ENCODE results near the gene STX1A. TPM values are rescaled to one million over a fixed set of nuclear protein-coding genes. Genes with fewer than 3 reads are reported as not detected.

STX1A gene
- polyA plus RNA-seq, 1 donor (not counting 4 experiments of a cell fraction or from before 2014, with no cell fraction given) = 22.4 TPM

DNA sequence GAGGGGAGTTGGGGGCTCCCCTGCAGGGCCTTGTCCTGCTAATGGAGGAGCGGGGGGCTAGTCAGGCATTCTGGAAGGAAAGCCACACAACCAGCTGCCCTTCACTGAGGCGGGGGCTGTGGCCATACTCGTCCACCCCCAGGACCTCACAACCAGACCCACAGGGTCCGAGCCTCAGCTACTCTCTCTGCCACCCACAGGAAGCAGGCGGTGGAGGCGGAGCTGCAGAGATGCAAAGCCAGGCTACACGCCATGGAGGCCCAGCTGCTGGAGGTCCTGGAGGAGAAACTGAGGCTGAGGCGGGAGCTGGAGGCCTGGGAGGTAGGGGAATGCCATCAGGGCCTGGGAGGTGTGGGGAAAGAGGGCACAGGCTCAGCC is 16.0 kb upstream of the STX1A start:
- dilution Hi-C loops (cut with MboI; ENCODE audit: extremely low pct_ligation_motif_present, low sequenced_read_pairs) = no loop called here
- FAIRE-seq = no peak
- no peak overlapping the region for H3K9ac ChIP-seq (ENCODE audit: control insufficient read depth, extremely low read depth, insufficient read depth, low read length)

DNA sequence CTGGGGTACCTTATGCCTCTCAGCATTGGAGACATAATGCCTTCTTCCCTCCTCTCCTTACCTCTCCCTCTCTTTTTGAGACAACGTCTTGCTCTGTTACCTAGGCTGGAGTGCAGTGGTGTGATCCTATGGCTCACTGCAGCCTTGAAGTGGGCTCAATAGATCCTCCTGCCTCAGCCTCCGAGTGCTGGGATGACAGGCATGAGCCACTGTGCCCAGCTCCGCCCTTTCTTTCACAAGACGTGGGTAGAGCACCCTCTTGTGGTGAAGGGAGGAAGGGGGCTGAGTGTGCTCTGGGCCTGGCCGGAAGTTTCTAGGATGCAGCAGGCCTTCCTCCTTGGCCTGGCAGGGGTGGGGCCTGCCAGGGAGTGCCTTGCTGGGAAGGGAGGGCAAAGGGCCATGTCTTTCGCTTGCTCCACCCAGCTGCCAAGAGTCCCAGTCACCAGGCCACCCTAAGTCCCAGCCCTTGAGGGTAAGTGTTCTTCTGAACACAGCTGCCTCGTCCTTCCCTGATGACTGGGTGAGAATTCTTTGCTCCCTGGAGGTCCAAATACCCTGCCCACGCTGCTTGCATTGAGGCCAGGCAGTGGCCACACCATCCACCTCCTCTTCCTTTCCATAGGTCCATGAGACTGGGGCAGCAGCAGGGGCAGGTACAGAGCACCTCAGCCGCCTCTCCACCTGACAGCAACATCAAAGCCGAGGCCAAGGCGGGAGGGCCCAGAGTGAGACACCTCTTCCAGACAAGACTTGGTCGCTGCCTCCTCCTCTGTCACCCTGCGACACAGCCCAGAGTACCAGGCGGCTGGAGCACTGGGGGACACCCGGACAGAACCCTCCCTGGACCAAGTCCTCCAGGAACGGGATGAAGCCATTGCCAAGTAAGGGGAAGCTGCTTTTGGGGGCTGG is 15.4 kb upstream of the STX1A start:
- TF ChIP-seq EZH2 (IDR thresholded peaks at IDR 0.05; ENCODE audit: low read length) = no peak
- TF ChIP-seq, protein P1, sequence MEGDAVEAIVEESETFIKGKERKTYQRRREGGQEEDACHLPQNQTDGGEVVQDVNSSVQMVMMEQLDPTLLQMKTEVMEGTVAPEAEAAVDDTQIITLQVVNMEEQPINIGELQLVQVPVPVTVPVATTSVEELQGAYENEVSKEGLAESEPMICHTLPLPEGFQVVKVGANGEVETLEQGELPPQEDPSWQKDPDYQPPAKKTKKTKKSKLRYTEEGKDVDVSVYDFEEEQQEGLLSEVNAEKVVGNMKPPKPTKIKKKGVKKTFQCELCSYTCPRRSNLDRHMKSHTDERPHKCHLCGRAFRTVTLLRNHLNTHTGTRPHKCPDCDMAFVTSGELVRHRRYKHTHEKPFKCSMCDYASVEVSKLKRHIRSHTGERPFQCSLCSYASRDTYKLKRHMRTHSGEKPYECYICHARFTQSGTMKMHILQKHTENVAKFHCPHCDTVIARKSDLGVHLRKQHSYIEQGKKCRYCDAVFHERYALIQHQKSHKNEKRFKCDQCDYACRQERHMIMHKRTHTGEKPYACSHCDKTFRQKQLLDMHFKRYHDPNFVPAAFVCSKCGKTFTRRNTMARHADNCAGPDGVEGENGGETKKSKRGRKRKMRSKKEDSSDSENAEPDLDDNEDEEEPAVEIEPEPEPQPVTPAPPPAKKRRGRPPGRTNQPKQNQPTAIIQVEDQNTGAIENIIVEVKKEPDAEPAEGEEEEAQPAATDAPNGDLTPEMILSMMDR (optimal IDR thresholded peaks at IDR 0.05 in 1 of 3, IDR thresholded peaks at IDR 0.05 in 1 of 3, conservative IDR thresholded peaks at IDR 0.05 in 1 of 3; ENCODE audit: extremely low read depth in 1 of 3, insufficient read depth in 2 of 3, low read length in 3 of 3) = peak; percentile 94 to 96 (median 95)
- Histone ChIP-seq H3K4me1 (ENCODE audit: control insufficient read depth, extremely low read depth, insufficient read depth, low read length) (peaks cover 11% of the 10 kb centered on the region), H2AFZ (ENCODE audit: control insufficient read depth, low read length) (no peak overlapping the region), H3K9me3 (ENCODE audit: control insufficient read depth, low read depth, low read length) (no peaks in the 10 kb centered on the region), H3K36me3 (ENCODE audit: control insufficient read depth in 2 of 2, extremely low read depth in 1 of 2, insufficient read depth in 2 of 2, low read length in 2 of 2) (peaks cover 5 to 10% of the 10 kb centered on the region in 2 experiments), H4K20me1 (ENCODE audit: control insufficient read depth, extremely low read depth, insufficient read depth, low read length) (peaks cover 2% of the 10 kb centered on the region), H3K9ac (ENCODE audit: control insufficient read depth, extremely low read depth, insufficient read depth, low read length) (no peak overlapping the region), H3K27me3 (ENCODE audit: control insufficient read depth, extremely low read depth, insufficient read depth, low read length) (no peaks in the 10 kb centered on the region), H3K4me2 (ENCODE audit: control insufficient read depth, extremely low read depth, insufficient read depth, low read depth, low read length) (no peak overlapping the region), H3K4me3 (ENCODE audit: control insufficient read depth in 2 of 3, extremely low read depth in 1 of 3, insufficient read depth in 2 of 3, low read depth in 1 of 3, low read length in 3 of 3) (no peak overlapping the region), H3K79me2 (ENCODE audit: control insufficient read depth, insufficient read depth, low read length) (peaks cover 6% of the 10 kb centered on the region), H3K9me1 (ENCODE audit: control insufficient read depth, extremely low read depth, insufficient read depth, low read length) (no peaks in the 10 kb centered on the region), H3K27ac (ENCODE audit: control insufficient read depth, insufficient read depth, low read length) (no peak overlapping the region)
- dilution Hi-C loops (cut with MboI; ENCODE audit: extremely low pct_ligation_motif_present, low sequenced_read_pairs) = no loop called here
- FAIRE-seq (peak; percentile 56), DNase-seq (ENCODE audit: low read depth, low spot score) (peak; percentile 72)

More for the DNA sequence above, 16.0 kb upstream of the STX1A start:
- Histone ChIP-seq H2AFZ (ENCODE audit: control insufficient read depth, low read length) (no peak overlapping the region), H3K27ac (ENCODE audit: control insufficient read depth, insufficient read depth, low read length) (no peak overlapping the region), H3K4me3 (ENCODE audit: control insufficient read depth in 2 of 3, extremely low read depth in 1 of 3, insufficient read depth in 2 of 3, low read depth in 1 of 3, low read length in 3 of 3) (no peak overlapping the region), H4K20me1 (ENCODE audit: control insufficient read depth, extremely low read depth, insufficient read depth, low read length) (peaks cover 2% of the 10 kb centered on the region), H3K36me3 (ENCODE audit: control insufficient read depth in 2 of 2, extremely low read depth in 1 of 2, insufficient read depth in 2 of 2, low read length in 2 of 2) (peaks cover 5 to 10% of the 10 kb centered on the region in 2 experiments), H3K27me3 (ENCODE audit: control insufficient read depth, extremely low read depth, insufficient read depth, low read length) (no peaks in the 10 kb centered on the region), H3K4me2 (ENCODE audit: control insufficient read depth, extremely low read depth, insufficient read depth, low read depth, low read length) (no peak overlapping the region), H3K4me1 (ENCODE audit: control insufficient read depth, extremely low read depth, insufficient read depth, low read length) (peaks cover 11% of the 10 kb centered on the region), H3K79me2 (ENCODE audit: control insufficient read depth, insufficient read depth, low read length) (peaks cover 6% of the 10 kb centered on the region), H3K9me1 (ENCODE audit: control insufficient read depth, extremely low read depth, insufficient read depth, low read length) (no peaks in the 10 kb centered on the region), H3K9me3 (ENCODE audit: control insufficient read depth, low read depth, low read length) (no peaks in the 10 kb centered on the region)
- DNase-seq (ENCODE audit: low read depth, low spot score) = no peak
- TF ChIP-seq, protein P1 (optimal IDR thresholded peaks at IDR 0.05 in 1 of 3, IDR thresholded peaks at IDR 0.05 in 1 of 3, conservative IDR thresholded peaks at IDR 0.05 in 1 of 3; ENCODE audit: extremely low read depth in 1 of 3, insufficient read depth in 2 of 3, low read length in 3 of 3) = no peak
- no peak for TF ChIP-seq EZH2 (IDR thresholded peaks at IDR 0.05; ENCODE audit: low read length)
